Right atrium auricular region (tissue), 2 donors: ENCODE data around the gene NPY1R. TPM values are rescaled to one million over a fixed set of nuclear protein-coding genes. Genes with fewer than 3 reads are reported as not detected.

Experiments
- DNase-seq: peaks from one replicate; pipeline ENCODE4 v3.0.0-alpha.2; 2019; ENCODE audit warnings: low spot score
- H3K27ac ChIP-seq, 2 donors: fragments of 200-600 bp; sonication (generic); 1 replicate in 1 of 2; 2 replicates in 1 of 2; pipeline ENCODE4 v1.5.1; 2016 to 2019
- H3K27me3 ChIP-seq, 2 donors: fragments of 200-600 bp; sonication (generic); one replicate each; pipeline versions ENCODE4 v1.5.1 to v1.6.0; 2017 to 2019
- H3K36me3 ChIP-seq: fragments of 200-600 bp; sonication (generic); one replicate; pipeline ENCODE4 v1.5.1; 2016
- H3K4me1 ChIP-seq, 2 donors: fragments of 200-600 bp; sonication (generic); one replicate each; pipeline versions ENCODE4 v1.5.1 to v1.6.0; 2017 to 2019
- H3K4me3 ChIP-seq, 2 donors: fragments of 200-600 bp; sonication (generic); 1 replicate in 1 of 2; 2 replicates in 1 of 2; pipeline ENCODE4 v1.5.1; 2017 to 2019; ENCODE audit warnings: mild to moderate bottlenecking in 1 of 2, moderate library complexity in 1 of 2
- H3K9me3 ChIP-seq, 2 donors: fragments of 200-600 bp; sonication (generic); one replicate each; pipeline ENCODE4 v1.5.1; 2019
- total RNA-seq, 2 donors: library from RNA; depleted of rRNA; stranded (reverse); fragments of >200 nt; gene quantifications; one replicate each; pipeline ENCODE4 v1.1.0, GENCODE V29; 2016
- TF ChIP-seq, protein P1 (sequence below), 2 donors: fragments of 200-600 bp; sonication (generic); IDR thresholded peaks; one replicate each; pipeline ENCODE4 v1.5.1; 2019; ENCODE audit warnings: antibody characterized with exemption in 2 of 2

The NPY1R gene
- total RNA-seq, 2 donors from 2014 or later = 4.0 to 4.4 TPM

DNA sequence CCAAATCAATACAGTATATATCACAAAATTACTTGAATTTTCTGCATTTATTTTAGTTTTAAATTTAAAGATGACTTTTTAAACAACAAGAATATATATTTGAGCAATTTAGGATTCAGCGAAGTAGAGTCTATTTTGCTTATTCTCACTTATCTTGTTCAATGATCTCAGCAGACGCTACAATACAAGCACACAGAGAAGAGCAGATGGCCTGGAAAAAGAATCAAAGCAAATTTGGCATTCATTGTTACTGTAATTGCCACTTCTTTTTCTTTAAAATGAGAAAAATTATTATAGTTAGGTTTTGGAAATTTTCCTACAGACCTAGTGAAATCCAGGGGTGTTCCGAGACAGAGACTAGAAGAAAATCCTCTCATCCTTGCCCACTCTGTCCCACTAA, 57.5 kb downstream of the NPY1R start:
- no peaks in the 10 kb centered on the region for H3K27me3 ChIP-seq
- H3K4me3 ChIP-seq = no peak overlapping the region
- no peaks in the 10 kb centered on the region for H3K4me1 ChIP-seq
- TF ChIP-seq, protein P1, sequence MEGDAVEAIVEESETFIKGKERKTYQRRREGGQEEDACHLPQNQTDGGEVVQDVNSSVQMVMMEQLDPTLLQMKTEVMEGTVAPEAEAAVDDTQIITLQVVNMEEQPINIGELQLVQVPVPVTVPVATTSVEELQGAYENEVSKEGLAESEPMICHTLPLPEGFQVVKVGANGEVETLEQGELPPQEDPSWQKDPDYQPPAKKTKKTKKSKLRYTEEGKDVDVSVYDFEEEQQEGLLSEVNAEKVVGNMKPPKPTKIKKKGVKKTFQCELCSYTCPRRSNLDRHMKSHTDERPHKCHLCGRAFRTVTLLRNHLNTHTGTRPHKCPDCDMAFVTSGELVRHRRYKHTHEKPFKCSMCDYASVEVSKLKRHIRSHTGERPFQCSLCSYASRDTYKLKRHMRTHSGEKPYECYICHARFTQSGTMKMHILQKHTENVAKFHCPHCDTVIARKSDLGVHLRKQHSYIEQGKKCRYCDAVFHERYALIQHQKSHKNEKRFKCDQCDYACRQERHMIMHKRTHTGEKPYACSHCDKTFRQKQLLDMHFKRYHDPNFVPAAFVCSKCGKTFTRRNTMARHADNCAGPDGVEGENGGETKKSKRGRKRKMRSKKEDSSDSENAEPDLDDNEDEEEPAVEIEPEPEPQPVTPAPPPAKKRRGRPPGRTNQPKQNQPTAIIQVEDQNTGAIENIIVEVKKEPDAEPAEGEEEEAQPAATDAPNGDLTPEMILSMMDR (IDR thresholded peaks at IDR 0.05) = no peak
- no peaks in the 10 kb centered on the region for H3K9me3 ChIP-seq
- DNase-seq = no peak
- H3K27ac ChIP-seq = no peak overlapping the region
- H3K36me3 ChIP-seq = no peaks in the 10 kb centered on the region

Other genes with a start within 250 kb of the NPY1R start
- gene NAF1, start 165.7 kb downstream of the NPY1R start, total RNA-seq = 10 to 100 TPM; 11.1 to 13.3 TPM
- under 1 TPM; 0.24 to 0.30 TPM for gene NPY5R, start 11.3 kb upstream of the NPY1R start, total RNA-seq
- not detected for gene TKTL2, start 141.2 kb upstream of the NPY1R start, total RNA-seq
- gene TMA16, start 162.1 kb upstream of the NPY1R start, total RNA-seq = 10 to 100 TPM; 11.4 to 15.2 TPM